Erythroblast (primary cell): ENCODE data around the gene NR3C2.
"Not testable (repeated sequence)": the region's sequence is repeated elsewhere in the genome, so short reads cannot be mapped to it uniquely, and the experiment has no call there.

Experiments used
- DNase-seq, 2 experiments: peaks; one replicate each; lab custom pipeline; 2025; lab: John Stamatoyannopoulos, UW
- GATA1 ChIP-seq: IDR thresholded peaks from 2 replicates; pipeline ENCODE4 v1.6.1; 2011; ENCODE audit warnings: low read depth, mild to moderate bottlenecking, control low read depth, low read length, moderate library complexity
- POLR2A ChIP-seq: IDR thresholded peaks from 2 replicates; pipeline ENCODE4 v1.6.1; 2011; ENCODE audit warnings: mild to moderate bottlenecking, low read length

The NR3C2 gene

DNA sequence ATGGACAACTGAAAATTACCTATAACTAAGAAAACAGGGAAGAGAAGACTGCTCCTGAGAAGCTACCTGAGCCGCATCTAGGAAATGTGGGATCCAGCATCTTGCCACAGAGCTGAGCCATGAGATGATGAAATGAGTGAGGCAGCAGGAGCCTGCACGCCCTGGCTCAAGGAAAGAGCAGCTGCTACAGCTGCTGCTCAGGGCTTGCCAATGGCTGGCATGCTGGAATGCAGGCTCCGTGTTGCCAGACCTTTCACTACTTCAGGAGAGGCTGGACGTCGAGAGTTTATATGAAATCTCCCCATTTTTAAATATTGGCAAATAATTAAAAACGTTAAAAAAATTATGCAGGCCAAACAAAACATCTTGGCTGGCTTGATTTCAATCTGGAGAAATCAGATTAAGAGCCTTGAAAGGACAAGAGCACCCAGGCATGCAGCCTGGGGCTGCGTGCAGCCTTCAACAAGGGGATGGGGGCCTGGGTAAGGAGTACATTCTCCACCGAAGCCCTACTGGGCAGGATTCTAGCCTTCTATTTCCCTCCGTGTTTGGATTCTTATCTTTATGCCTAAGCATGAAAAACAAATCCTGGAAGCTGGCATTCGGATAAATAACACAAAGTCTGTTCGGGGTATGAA is 227.6 kb downstream of the NR3C2 start:
- TF ChIP-seq GATA1 (no peak), POLR2A (no peak)
- DNase-seq, result no peak

DNA sequence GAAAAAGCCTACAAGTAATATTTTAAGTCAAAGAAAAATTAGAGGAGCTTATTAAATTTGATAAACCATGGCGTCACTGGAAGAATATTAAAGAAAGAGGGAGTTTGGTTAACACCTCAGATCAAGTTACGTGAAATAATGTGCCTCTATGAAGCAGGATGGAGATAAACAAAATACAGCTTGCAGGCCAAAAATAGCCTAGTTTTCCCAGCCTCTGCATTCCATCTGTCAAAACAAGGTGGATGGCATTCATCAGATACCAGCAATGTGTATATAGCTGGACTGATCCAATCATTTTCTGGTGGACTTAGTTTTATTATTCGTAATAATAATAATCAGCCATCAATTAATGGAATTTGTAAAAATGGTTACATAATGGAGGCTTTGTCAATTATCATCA is 230.7 kb downstream of the NR3C2 start:
- DNase-seq, result no peak
- TF ChIP-seq GATA1 (no peak), POLR2A (no peak)

DNA sequence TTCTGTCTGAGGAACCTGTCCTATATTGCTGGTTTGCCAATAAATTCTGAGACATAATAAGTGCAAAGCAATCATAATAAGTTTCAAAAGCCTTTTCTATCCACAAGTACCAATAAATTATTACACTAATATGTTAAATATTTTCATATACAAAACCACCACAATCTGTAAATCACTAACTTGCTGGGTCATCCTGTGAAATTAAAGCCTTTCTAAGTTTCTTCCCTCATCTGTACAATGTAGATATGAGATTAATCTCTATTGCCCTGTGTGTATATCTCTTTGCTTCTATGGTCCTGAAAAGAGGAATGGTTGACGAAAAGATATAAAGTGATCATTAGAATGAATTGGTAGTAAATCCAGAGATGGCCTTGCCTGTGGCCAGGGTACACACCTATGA is 231.6 kb downstream of the NR3C2 start:
- no peak for DNase-seq
- TF ChIP-seq GATA1, result no peak
- TF ChIP-seq POLR2A, result no peak

DNA sequence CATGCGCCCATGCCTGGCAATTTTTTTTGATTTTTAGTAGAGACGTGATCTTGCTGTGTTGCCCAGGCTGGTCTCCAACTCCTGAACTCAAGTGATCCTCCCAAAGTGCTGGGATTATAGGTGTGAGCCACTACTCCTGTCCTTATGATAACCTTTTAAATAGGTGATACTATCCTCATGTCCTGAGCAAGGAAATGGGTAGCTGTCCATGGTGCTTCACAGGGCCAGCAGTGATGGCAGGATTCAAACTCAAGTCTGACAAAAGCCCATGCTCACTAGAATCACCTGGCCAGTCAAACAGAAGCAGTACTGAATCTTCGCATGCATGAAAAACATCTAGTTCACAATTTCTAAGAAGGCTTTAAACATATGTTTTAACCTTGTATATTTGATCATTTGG is 235.1 kb downstream of the NR3C2 start:
- TF ChIP-seq GATA1, result no peak
- TF ChIP-seq POLR2A, result no peak
- no peak for DNase-seq

DNA sequence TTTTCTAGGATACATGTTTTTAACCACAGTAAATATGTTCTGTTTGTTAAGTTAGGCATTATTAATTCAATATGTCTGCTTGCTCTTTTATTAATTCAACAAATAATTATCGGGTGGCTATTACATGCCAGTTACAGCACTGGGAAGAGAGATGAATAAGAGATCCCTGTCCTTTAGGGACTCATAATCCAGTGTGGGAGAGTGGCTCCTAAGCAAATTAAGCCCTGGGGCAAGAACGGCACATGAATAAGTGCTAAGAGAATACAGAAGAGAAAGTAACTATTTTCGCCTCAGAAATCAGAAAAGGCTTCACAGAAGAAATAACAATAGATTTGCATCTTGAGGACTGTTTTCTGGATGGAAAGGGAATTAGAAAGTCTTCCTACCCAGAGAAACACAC is 236.7 kb downstream of the NR3C2 start:
- DNase-seq, result no peak
- TF ChIP-seq POLR2A, result no peak
- TF ChIP-seq GATA1, result no peak

DNA sequence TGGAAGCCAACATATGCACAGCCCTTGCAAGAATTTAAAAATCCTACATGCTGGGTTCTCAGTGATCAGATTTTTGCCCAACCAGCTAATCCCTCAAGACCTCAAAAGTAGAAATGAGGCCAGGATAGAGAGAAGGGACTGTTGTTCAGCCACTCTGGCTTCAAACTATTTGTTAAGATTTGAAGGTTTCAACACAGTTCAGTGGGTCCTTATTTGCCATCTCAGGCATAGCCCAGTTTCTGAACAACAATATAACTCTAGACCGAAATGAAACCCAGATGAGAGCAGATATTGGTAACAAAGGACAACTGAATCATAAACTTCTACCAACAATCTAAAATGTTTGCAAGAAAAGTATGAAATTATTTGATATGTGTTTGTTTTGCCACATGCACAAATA is 237.3 kb downstream of the NR3C2 start:
- DNase-seq, result no peak
- TF ChIP-seq POLR2A (no peak), GATA1 (no peak)

DNA sequence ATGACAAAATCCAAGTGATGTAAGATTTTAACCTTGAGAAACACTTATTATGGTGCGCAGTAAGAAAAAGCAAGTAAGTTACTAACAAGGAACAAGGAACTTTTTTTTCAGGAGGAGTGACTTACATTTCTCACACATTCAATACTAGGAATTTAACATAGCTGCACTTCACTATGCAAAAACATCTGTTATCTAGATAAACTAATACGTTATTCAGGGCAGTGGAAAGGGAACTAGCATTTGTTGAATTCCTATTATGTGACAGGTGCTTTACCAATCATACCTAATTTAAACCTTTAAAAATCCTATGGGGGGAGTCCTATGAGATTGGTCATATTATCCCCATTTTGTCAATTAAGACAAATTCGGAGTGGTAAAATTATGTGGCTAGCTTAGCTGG is 238.0 kb downstream of the NR3C2 start:
- no peak for DNase-seq
- no peak for TF ChIP-seq POLR2A
- TF ChIP-seq GATA1, result no peak

DNA sequence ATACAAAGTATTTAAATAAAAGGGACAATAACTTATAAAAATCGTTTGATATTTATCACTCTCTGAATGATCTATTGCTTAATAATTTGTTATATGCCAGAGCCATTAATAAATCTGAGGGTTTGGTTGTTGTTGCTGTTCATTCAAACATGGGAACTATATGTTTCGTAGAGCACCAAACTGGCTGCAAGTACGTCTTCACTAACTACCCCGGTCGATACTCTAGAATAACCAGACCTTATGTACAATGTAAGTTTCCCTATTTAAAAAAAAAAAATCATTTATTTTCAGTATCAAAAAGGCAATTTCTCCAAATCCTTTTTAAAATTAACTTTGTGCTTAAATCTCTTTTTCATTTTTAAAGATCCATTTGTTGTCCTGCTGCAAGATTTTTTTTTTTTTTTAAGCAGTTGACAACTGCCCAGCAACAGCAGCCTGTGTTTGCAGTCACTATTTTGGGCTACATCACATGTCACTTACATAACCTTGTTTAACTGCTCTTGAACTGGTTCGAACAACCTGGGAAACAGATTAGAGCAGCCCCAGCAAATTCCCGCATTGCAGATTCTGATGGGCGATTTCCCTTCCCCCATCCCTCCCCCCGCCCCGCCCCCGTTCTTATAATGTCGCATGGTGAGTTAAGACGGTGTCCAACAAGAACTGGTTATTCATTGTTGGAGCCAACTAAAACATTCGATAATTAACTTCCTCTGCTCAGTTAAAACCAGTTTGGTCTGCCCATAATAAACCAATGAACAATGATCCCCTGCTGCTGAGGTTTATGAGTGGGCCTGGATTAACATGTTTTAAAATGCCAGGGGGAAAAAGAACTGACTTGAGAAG is 238.9 kb downstream of the NR3C2 start:
- no peak for DNase-seq
- no peak for TF ChIP-seq POLR2A
- no peak for TF ChIP-seq GATA1

DNA sequence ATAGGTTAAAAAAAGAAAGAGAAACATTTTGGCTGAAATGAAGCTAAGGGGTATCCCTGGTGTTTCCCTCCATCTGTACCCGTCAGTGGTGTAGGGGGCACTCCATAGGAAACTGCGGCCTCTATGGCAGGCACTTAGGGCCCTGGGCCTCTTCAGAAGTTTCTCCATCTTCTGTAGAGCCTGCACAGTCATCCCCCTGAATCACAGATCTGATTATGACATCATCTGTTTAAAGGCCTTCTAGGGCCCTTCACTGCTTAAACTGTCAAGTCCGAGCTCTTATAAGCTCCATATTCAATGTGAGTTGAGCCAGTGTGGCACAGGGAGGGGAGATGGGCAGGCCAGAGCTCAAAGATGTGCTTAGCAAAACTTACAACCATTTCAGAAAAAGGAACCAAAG is 241.3 kb downstream of the NR3C2 start:
- TF ChIP-seq GATA1 (no peak), POLR2A (no peak)

DNA sequence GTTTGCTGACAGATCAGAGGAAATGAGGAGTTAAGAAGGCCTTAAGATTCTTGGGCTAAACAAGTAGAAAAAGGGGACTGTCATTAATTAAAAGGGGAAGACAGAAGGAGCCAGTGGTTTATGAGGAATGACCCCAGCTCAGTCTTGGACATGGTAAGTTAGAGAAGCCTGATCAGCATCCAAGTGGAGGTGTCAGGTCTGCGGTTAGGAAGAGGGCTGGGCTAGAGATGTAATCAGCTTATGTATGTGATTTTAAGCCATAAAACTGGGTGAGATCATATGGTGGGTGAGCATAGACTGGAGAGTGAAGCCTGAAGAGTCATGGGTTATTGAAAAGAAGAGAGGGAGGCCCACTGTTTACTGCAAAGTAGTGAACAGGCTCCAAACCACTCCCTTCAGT is 246.1 kb downstream of the NR3C2 start:
- no peak for DNase-seq
- no peak for TF ChIP-seq GATA1
- no peak for TF ChIP-seq POLR2A

More for the DNA sequence above, 241.3 kb downstream of the NR3C2 start:
- no peak for DNase-seq

DNA sequence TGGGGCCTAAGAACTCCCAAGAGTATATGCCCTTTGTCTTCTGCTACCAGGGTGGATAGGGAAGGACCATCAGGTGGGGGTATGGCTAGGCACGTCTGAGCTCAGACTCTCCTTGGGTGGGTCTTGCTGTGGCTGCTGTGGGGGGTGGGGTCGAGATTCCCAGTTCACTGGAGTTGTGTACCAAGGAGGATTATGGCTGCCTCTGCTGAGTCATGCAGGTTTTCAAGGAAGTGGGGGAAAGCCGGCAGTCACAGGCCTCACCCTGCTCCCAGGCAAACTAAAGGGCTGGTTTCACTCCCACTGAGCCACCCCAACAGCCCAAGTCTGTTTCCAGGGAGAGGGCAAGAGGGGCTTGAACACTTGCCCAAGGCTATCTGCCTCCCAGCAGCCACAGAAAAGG is 249.7 kb downstream of the NR3C2 start:
- no peak for TF ChIP-seq POLR2A
- no peak for TF ChIP-seq GATA1
- DNase-seq, result no peak

DNA sequence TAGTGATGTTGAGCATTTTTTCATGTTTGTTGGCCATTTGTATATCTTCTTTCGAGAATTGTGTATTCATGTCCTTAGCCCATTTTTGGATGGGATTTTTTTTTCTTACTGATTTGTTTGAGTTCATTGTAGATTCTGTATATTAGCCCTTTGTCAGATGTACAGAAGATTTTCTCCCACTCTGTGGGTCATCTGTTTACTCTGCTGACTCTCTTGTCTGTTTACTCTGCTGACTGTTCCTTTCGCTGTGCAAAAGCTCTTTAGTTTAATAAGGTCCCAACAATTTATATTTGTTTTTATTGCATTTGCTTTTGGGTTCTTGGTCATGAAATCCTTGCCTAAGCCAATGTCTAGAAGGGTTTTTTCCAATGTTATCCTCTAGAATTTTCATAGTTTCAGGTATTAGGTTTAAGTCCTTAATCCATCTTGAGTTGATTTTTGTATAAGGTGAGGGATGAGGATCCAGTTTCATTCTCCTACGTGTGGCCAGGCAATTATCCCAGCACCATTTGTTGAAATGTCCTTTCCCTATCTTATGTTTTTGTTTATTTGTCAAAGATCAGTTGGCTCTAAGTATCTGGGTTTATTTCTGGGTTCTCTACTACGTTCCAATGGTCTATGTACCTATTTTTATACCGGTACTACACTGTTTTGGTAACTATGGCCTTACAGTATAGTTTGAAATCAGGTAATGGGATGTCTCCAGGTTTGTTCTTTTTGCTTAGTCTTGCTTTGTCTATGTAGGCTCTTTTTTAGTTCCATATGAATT is 254.6 kb downstream of the NR3C2 start:
- DNase-seq, result not testable (repeated sequence)

DNA sequence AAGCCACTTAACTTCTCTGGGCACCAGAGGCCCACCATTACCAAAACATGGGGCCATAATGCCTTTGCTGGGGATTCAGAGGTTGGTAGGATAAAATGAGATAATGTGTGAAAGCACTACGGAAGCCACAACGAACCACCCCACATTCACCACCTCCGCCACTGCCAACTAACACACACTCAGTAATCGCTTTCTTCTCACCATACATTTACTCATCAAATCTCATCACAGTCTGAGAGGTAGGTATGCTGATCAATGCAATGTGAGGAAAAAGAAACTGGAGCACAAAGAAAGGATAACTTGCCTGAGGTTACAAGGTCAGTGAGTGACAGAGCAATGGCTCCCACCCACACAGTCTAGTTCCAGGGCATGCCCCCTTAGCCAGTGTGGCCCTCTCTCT is 257.3 kb downstream of the NR3C2 start:
- TF ChIP-seq POLR2A, result no peak
- TF ChIP-seq GATA1, result no peak
- no peak for DNase-seq

DNA sequence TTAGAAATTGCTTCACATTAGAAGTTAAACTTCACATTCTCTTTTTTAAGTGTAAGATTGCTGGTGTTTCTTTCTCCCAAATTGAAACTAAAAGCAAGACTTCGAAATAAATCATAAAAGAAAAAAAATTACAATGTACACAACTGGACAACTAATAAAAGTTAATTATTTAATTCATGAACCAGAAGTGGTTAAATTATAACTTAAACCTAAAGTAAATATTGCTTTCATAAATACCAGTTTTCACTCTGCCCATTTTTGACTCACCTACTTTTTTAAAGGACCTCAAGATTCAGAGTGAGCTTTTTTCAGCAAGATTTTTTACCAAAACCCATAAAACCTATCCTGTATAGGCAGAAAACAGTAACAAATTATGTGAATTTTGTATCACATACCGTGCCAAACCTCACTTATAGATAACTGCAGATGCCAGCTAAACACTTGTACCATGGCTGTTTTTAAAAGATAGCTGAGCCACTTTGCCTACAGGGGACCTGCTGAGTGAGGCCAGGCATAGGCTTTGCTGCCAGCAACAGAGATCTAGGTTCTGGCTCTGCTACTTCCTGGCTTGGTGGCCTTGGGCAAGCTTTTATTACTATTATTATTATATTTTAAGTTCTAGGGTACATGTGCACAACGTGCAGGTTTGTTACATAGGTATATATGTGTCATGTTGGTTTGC is 259.8 kb downstream of the NR3C2 start:
- no peak for DNase-seq
- TF ChIP-seq POLR2A, result no peak
- no peak for TF ChIP-seq GATA1
